SW 1271 (cell line): Measurements from ENCODE around the gene TM7SF3.

ENCODE experiments used
- DNase-seq, 2 experiments: peaks; one replicate each; lab custom pipeline; 2025; lab: John Stamatoyannopoulos, UW

The TM7SF3 gene

GRCh38 chr12:26928661-26929060 is 85.5 kb downstream of the TM7SF3 start:
- DNase-seq, result no peak
